ENCODE data around the gene RBL2.

- TF ChIP-seq POLR2A (IDR thresholded peaks at IDR 0.05; ENCODE audit: borderline replicate concordance, extremely low read depth, insufficient read depth, insufficient read length) = no peak
- no peak for TF ChIP-seq CBX3 (IDR thresholded peaks at IDR 0.05; ENCODE audit: low read depth)
- TF ChIP-seq TCF7L2 (IDR thresholded peaks at IDR 0.05; ENCODE audit: borderline replicate concordance, extremely low read depth, insufficient read depth, insufficient read length) = no peak
- TF ChIP-seq RAD21 (IDR thresholded peaks at IDR 0.05; ENCODE audit: low read depth) = no peak
These were observed 76.8 kb downstream of the RBL2 start for GRCh38 chr16:53511084-53511402.
